SK-N-MC (cell line): ENCODE results near the gene MIXL1.
"Not testable (repeated sequence)": the region's sequence is repeated elsewhere in the genome, so short reads cannot be mapped to it uniquely, and the experiment has no call there.

Experiments
- DNase-seq: peaks from one replicate; pipeline ENCODE4 v3.0.0-alpha.2; 2011; ENCODE audit warnings: low read depth, low spot score
- H3K27ac ChIP-seq: fragments of 200-600 bp; sonication (generic); 2 replicates; pipeline ENCODE4 v1.5.1; 2016; ENCODE audit warnings: mixed run types
- H3K36me3 ChIP-seq: fragments of 200-600 bp; sonication (generic); 2 replicates; pipeline ENCODE4 v1.6.1; 2017; ENCODE audit warnings: antibody characterized with exemption, low read length, mixed read lengths; ENCODE audit not compliant: insufficient read depth
- H3K4me3 ChIP-seq: fragments of 200-600 bp; sonication (generic); 2 replicates; pipeline ENCODE4 v1.5.1; 2016
- H3K9ac ChIP-seq: fragments of 200-600 bp; sonication (generic); 2 replicates; pipeline ENCODE4 v1.8.0; 2017; ENCODE audit warnings: mixed run types, mixed read lengths; ENCODE audit not compliant: insufficient read length
- H3K9me3 ChIP-seq: fragments of 200-600 bp; sonication (generic); 2 replicates; pipeline ENCODE4 v1.6.1; 2017; ENCODE audit warnings: low read depth, mild to moderate bottlenecking, antibody characterized with exemption, low read length, moderate library complexity, mixed read lengths
- EZH2 ChIP-seq: fragments of 200-600 bp; sonication (generic); IDR thresholded peaks from one replicate; pipeline ENCODE4 v1.6.1; 2017; ENCODE audit warnings: antibody characterized with exemption
- FOXP2 ChIP-seq: optimal IDR thresholded peaks from 2 replicates; pipeline ENCODE3; 2011; ENCODE audit warnings: mild to moderate bottlenecking, moderate library complexity; ENCODE audit not compliant: insufficient read depth; ENCODE audit errors: extremely low read length, control extremely low read depth
- POLR2AphosphoS5 ChIP-seq: IDR thresholded peaks from 2 replicates; pipeline ENCODE4 v1.6.1; 2012; ENCODE audit warnings: mild to moderate bottlenecking, low read depth, low read length, borderline replicate concordance

The MIXL1 gene

DNA sequence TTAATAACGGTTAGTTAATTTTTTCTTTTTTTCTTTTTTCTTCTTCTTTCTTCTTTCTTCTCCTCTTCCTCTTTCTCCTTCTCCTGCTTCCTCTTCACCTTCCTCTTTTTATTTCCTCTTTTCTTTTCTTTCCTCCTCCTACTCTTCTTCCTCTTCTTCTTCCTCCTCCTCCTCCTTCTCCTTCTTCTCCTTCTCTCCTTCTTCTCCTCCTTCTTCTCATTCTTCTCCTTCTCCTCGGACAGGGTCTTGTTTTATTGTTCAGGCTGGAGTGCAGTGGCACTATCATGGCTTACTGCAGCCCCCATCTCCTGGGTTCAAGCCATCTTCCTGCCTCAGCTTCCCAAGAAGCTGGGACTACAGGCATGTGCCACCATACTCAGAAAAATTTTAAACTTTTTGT, 23.5 kb upstream of the MIXL1 start:
- DNase-seq, result no peak
- H3K4me3 ChIP-seq, result no peak overlapping the region

DNA sequence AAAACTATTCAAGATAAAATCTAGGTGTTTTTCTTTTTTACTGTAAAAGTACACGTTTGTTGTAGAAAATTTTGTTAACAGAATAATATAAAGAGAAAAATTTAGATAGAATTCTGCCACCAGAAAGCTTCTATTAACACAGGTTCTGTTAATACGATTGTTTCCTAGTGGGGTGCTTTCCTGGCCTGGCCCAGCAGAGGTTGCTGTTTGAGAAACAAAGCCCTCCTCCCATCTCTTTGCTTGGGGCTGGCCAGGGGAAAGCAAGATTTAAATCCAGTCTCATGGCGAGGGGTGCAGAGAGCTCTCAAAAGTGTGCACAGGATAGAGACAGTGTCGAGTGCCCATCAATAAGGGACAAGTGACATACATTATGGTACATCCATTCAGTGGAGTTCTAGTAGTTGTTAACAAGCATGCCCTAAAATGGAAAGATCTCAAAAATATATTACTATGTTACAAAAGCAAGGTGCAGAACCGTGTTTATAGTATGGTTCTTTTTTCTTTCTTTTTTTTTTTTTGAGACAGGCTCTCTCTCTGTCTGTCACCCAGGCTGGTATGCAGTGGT, 22.4 kb upstream of the MIXL1 start:
- TF ChIP-seq FOXP2 (no peak), POLR2AphosphoS5 (no peak), EZH2 (no peak)
- H3K9ac ChIP-seq, result no peak overlapping the region
- no peak for DNase-seq

More for the DNA sequence above, 23.5 kb upstream of the MIXL1 start:
- no peak for TF ChIP-seq POLR2AphosphoS5
- Histone ChIP-seq H3K9ac (no peak overlapping the region), H3K27ac (no peak overlapping the region), H3K36me3 (no peaks in the 10 kb centered on the region), H3K9me3 (no peaks in the 10 kb centered on the region)

DNA sequence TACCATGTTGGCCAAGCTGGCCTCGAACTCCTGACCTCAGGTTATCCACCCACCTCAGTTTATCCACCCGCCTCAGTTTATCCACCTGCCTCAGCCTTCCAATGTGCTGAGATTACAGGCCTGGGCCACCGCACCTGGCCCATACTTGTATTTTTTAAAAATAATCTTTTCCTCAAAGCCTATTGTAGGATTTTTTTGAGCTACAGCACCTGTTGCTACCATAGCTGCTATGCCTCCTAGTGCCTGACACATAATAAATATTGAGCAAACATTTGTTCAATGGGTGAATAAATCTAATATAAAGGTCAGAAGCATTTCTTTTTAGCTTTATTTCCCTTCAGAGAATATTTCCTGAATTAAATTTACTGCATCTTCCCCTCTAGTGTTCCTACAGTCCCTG, 21.2 kb upstream of the MIXL1 start:
- Histone ChIP-seq H3K4me3 (no peak overlapping the region), H3K9me3 (no peaks in the 10 kb centered on the region), H3K27ac (no peak overlapping the region), H3K36me3 (no peaks in the 10 kb centered on the region), H3K9ac (no peak overlapping the region)
- DNase-seq, result no peak
- no peak for TF ChIP-seq EZH2
- no peak for TF ChIP-seq POLR2AphosphoS5
- TF ChIP-seq FOXP2, result no peak

More for the DNA sequence above, 22.4 kb upstream of the MIXL1 start:
- Histone ChIP-seq H3K4me3 (no peak overlapping the region), H3K36me3 (no peaks in the 10 kb centered on the region), H3K9me3 (no peaks in the 10 kb centered on the region), H3K27ac (no peak overlapping the region)

DNA sequence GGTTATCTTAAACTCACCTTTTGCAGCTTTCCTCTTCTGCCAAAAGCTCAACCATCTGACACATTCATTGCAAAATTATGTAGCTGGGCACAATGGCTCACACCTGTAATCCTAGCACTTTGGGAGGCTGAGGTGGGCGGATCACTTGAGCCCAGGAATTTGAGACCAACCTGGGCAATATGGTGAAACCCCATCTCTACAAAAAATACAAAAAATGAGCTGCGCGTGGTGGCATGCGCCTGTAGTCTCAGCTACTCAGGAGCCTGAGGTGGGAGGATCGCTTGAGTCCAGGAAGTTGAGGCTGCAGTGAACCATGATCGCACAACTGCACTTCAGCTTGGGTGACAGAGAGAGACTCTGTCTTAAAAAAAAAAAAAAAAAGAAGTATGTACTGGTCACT, 20.8 kb upstream of the MIXL1 start:
- DNase-seq, H3K9me3 ChIP-seq, H3K36me3 ChIP-seq, H3K27ac ChIP-seq, H3K9ac ChIP-seq, H3K4me3 ChIP-seq: not testable (repeated sequence)

DNA sequence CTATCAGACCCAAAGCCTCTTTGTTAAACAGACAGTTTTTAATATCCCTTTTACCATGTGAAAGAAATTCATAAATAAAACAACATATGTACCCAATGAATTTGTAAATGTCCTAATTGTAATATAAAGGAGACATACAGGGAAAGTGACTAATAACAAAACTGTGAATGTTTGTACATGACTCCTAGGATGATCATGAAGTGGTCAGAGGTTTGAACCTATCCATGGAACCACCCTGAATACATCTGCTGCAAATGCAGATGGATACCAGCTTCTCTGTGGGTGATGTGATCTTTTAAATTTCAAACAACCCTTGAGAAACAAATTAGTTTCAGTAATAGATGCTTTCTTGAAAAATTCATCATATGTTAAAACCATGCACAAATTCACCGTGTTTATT, 20.2 kb upstream of the MIXL1 start:
- Histone ChIP-seq H3K4me3 (no peak overlapping the region), H3K27ac (no peak overlapping the region), H3K9me3 (no peaks in the 10 kb centered on the region), H3K9ac (no peak overlapping the region), H3K36me3 (no peaks in the 10 kb centered on the region)
- TF ChIP-seq EZH2, result no peak
- no peak for TF ChIP-seq POLR2AphosphoS5
- no peak for TF ChIP-seq FOXP2
- DNase-seq, result no peak

DNA sequence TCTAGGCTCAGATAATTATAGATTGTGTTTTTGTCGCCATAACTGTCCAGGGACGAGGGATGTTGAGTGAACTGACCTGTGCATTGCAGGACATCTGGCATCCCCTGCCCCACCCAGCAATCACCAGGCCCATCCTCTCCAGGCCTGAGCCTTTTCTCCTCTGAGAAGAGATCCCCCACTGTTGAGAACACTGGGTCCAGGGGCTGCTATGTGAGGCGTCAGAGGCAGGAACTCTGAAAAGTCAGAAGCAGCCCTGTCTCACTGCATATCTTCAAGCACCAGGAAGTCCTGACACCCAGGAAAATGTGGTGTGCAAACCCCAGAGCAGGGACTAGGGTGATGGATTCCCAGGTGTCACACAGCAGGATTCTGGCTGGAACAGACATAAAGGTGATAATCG, 19.8 kb upstream of the MIXL1 start:
- H3K27ac ChIP-seq, result no peak overlapping the region
- H3K36me3 ChIP-seq, result no peaks in the 10 kb centered on the region
- H3K4me3 ChIP-seq, result no peak overlapping the region
- TF ChIP-seq POLR2AphosphoS5 (no peak), EZH2 (no peak), FOXP2 (no peak)
- DNase-seq, result no peak
- no peaks in the 10 kb centered on the region for H3K9me3 ChIP-seq
- H3K9ac ChIP-seq, result no peak overlapping the region

DNA sequence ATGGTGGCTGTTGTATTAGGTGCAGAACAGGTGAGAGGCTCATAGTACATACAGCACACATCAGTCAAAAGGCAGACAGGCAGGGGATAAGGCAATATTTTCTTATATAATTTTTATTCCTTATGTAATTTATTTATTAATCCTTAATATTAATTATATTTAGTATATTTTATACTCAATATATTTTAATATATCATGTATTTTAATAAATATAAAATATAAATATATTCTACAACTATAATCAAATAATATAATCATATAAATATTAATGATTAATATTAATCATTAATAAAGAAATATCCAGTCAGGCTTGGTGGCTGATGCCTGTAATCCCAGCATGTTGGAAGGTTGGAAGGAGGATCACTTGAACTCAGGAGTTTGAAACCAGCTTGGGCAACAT, 19.3 kb upstream of the MIXL1 start:
- Histone ChIP-seq H3K27ac (no peak overlapping the region), H3K36me3 (no peaks in the 10 kb centered on the region), H3K4me3 (no peak overlapping the region), H3K9me3 (no peaks in the 10 kb centered on the region), H3K9ac (no peak overlapping the region)
- no peak for DNase-seq
- TF ChIP-seq EZH2, result no peak
- TF ChIP-seq POLR2AphosphoS5, result no peak
- TF ChIP-seq FOXP2, result no peak

DNA sequence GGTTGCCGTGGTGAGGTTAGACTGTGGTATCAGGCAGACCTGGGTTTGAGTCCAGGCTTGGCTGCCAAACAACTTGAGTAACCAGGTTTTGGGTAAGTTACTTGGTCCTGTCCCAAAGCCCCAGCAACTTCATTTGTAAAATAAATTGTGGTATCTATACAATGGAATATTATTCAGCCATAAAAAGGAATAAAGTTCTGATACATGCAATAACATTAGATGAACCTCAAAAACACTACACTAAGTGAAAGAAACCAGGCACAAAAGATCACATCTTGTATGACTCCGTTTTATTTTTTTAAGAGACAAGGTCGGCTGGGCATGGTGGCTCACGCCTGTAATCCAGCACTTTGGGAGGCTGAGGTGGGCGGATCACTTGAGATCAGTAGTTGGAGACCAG, 16.4 kb upstream of the MIXL1 start:
- H3K9ac ChIP-seq, result no peak overlapping the region
- TF ChIP-seq EZH2 (no peak), POLR2AphosphoS5 (no peak), FOXP2 (no peak)
- no peak for DNase-seq
- H3K27ac ChIP-seq, result no peak overlapping the region
- H3K36me3 ChIP-seq, result no peaks in the 10 kb centered on the region
- H3K9me3 ChIP-seq, result no peaks in the 10 kb centered on the region
- H3K4me3 ChIP-seq, result no peak overlapping the region

DNA sequence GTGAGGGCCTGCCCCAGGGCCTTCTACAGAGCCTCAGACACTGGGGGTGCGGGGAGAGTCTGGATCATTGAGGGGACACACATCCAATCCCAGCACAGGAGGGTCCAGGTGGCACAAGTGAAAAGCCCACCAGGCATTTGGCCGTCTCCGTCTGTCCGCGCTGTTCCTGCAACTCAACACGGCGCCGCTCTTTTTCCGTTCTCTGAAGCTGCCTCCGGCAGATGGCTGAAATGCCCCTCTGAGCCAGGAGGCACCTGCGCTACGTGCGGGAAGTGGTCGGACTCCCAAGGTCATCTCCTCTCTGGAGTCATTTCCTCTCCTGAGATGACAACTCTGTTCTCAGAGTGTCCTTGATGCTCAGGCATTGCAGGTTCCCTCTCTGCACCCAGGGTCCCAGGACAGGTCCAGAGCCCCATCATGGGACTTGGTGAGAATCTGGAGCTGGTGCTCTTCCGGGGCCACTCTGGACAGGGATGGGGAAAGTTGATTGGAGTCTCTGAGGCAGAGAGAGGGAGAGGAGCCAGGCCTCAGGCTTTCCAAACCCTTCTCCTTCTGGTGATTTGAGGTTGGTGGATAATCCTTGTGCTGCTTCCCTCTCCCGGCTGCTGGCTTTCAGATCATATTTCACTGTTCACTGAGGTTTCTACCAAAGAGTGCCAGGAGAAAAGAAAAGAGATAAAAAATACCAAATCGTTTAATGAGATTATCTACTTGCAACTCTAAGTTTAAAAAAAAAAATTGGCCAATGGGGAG, 14.0 kb upstream of the MIXL1 start:
- DNase-seq, result no peak

More for the DNA sequence above, 14.0 kb upstream of the MIXL1 start:
- Histone ChIP-seq H3K4me3 (no peak overlapping the region), H3K27ac (no peak overlapping the region), H3K36me3 (no peaks in the 10 kb centered on the region), H3K9me3 (no peaks in the 10 kb centered on the region), H3K9ac (no peak overlapping the region)
- TF ChIP-seq EZH2 (no peak), FOXP2 (no peak), POLR2AphosphoS5 (no peak)
